ENCODE data around the gene GATM. TPM values are rescaled to one million over a fixed set of nuclear protein-coding genes. Genes with fewer than 3 reads are reported as not detected.

The GATM gene
- polyA plus RNA-seq (ENCODE audit: insufficient read length) = 505 TPM

GRCh38 chr15:45378149-45378912 lies at the start of gene GATM:
GATM (minus strand) TSS chr15:45378544; CDS start chr15:45378453, 91 bp downstream.
- DNase-seq (ENCODE audit: low read depth) = no peak

GRCh38 chr15:45427085-45427484 lies 48.7 kb upstream of the GATM start:
- DNase-seq (ENCODE audit: low read depth) = no peak

GRCh38 chr15:45425135-45425534 lies 46.8 kb upstream of the GATM start:
- no peak for DNase-seq (ENCODE audit: low read depth)

GRCh38 chr15:45424429-45424828 lies 46.1 kb upstream of the GATM start:
- no peak for DNase-seq (ENCODE audit: low read depth)

- no peak for DNase-seq (ENCODE audit: low read depth)
Measured at GRCh38 chr15:45417303-45417950, 39.1 kb upstream of the GATM start.

- no peak for DNase-seq (ENCODE audit: low read depth)
Measured at GRCh38 chr15:45414215-45414885, 36.0 kb upstream of the GATM start.

GRCh38 chr15:45409596-45409995 lies 31.3 kb upstream of the GATM start:
- no peak for DNase-seq (ENCODE audit: low read depth)

- DNase-seq (ENCODE audit: low read depth) = no peak
Measured at GRCh38 chr15:45407786-45408185, 29.4 kb upstream of the GATM start.

- no peak for DNase-seq (ENCODE audit: low read depth)
Measured at GRCh38 chr15:45402955-45403877, 24.9 kb upstream of the GATM start.

GRCh38 chr15:45402162-45402954 lies 24.0 kb upstream of the GATM start:
- peak; percentile 99 for DNase-seq (ENCODE audit: low read depth)

- no peak for DNase-seq (ENCODE audit: low read depth)
Measured at GRCh38 chr15:45401665-45402161, 23.4 kb upstream of the GATM start.

GRCh38 chr15:45399381-45400212 lies 21.3 kb upstream of the GATM start:
- DNase-seq (ENCODE audit: low read depth) = no peak

- DNase-seq (ENCODE audit: low read depth) = no peak
Measured at GRCh38 chr15:45397116-45397665, 18.8 kb upstream of the GATM start.

- no peak for DNase-seq (ENCODE audit: low read depth)
Measured at GRCh38 chr15:45395943-45396342, 17.6 kb upstream of the GATM start.

GRCh38 chr15:45394681-45395080 lies 16.3 kb upstream of the GATM start:
- no peak for DNase-seq (ENCODE audit: low read depth)

- no peak for DNase-seq (ENCODE audit: low read depth)
Measured at GRCh38 chr15:45393851-45394250, 15.5 kb upstream of the GATM start.

GRCh38 chr15:45392584-45392855 lies 14.2 kb upstream of the GATM start:
- DNase-seq (ENCODE audit: low read depth) = no peak

GRCh38 chr15:45391746-45392583 lies 13.6 kb upstream of the GATM start:
- peak; percentile 35 for DNase-seq (ENCODE audit: low read depth)

GRCh38 chr15:45389351-45389750 lies 11.0 kb upstream of the GATM start:
- DNase-seq (ENCODE audit: low read depth) = no peak
